Lower lobe of right lung (tissue), 2 donors: ENCODE measurements around the gene COX4I2. TPM values are rescaled to one million over a fixed set of nuclear protein-coding genes. Genes with fewer than 3 reads are reported as not detected.
"Not testable (repeated sequence)": the region's sequence is repeated elsewhere in the genome, so short reads cannot be mapped to it uniquely, and the experiment has no call there.

ENCODE experiments used
- ATAC-seq, 2 donors: fragments of 200-7000 bp; cut with Tn5 transposase; one replicate each; pipeline ENCODE4 v1.9.1; 2020 to 2022; ENCODE audit warnings: mild to moderate bottlenecking in 2 of 2, moderate library complexity in 2 of 2
- DNase-seq: peaks from one replicate; pipeline ENCODE4 v3.0.0-alpha.2; 2020
- H3K27ac ChIP-seq: fragments of 200-600 bp; one replicate; pipeline ENCODE4 v1.8.0; 2022
- H3K27me3 ChIP-seq: fragments of 200-600 bp; one replicate; pipeline ENCODE4 v1.8.0; 2022; ENCODE audit warnings: low read depth
- H3K36me3 ChIP-seq: fragments of 200-600 bp; one replicate; pipeline ENCODE4 v1.8.0; 2022; ENCODE audit warnings: mild to moderate bottlenecking
- H3K4me1 ChIP-seq: fragments of 200-600 bp; one replicate; pipeline ENCODE4 v1.8.0; 2022
- H3K4me3 ChIP-seq: fragments of 200-600 bp; one replicate; pipeline ENCODE4 v1.8.0; 2022; ENCODE audit warnings: mild to moderate bottlenecking
- H3K9me3 ChIP-seq: fragments of 200-600 bp; one replicate; pipeline ENCODE4 v1.8.0; 2022
- intact Hi-C: fragments of 100-400 bp; cut with DNase I; formaldehyde crosslinking; loops from one replicate; pipeline ENCODE4 v1.11.0; 2022
- total RNA-seq: library from RNA; stranded (reverse); fragmentation: NEBNext Ultra II Directional; extraction: Animal tissue kit (Norgen Biotek cat#: 25700); gene quantifications from one replicate; pipeline ENCODE4 v1.2.1, GENCODE V29; 2021
- TF ChIP-seq, protein P1 (sequence below): fragments of 200-600 bp; IDR thresholded peaks from one replicate; pipeline ENCODE4 v1.8.0; 2022; ENCODE audit warnings: antibody characterized with exemption, mild to moderate bottlenecking
- donor health status: DM: no; HTN: yes; CAD: no; lungs with severe emphysema.

Gene COX4I2
- total RNA-seq, 1 donor from 2014 or later = 17.1 TPM

GRCh38 chr20:31615416-31615815 is 22.3 kb upstream of the COX4I2 start:
- intact Hi-C loops = no loop called here
- no peaks in the 10 kb centered on the region for H3K27me3 ChIP-seq
- ATAC-seq (no peak), DNase-seq (no peak)
- H3K4me1 ChIP-seq = peaks cover 24% of the 10 kb centered on the region
- TF ChIP-seq, protein P1, sequence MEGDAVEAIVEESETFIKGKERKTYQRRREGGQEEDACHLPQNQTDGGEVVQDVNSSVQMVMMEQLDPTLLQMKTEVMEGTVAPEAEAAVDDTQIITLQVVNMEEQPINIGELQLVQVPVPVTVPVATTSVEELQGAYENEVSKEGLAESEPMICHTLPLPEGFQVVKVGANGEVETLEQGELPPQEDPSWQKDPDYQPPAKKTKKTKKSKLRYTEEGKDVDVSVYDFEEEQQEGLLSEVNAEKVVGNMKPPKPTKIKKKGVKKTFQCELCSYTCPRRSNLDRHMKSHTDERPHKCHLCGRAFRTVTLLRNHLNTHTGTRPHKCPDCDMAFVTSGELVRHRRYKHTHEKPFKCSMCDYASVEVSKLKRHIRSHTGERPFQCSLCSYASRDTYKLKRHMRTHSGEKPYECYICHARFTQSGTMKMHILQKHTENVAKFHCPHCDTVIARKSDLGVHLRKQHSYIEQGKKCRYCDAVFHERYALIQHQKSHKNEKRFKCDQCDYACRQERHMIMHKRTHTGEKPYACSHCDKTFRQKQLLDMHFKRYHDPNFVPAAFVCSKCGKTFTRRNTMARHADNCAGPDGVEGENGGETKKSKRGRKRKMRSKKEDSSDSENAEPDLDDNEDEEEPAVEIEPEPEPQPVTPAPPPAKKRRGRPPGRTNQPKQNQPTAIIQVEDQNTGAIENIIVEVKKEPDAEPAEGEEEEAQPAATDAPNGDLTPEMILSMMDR = no peak
- H3K36me3 ChIP-seq = no peaks in the 10 kb centered on the region
- H3K9me3 ChIP-seq = no peaks in the 10 kb centered on the region
- H3K27ac ChIP-seq = no peak overlapping the region
- H3K4me3 ChIP-seq = no peak overlapping the region

DNA sequence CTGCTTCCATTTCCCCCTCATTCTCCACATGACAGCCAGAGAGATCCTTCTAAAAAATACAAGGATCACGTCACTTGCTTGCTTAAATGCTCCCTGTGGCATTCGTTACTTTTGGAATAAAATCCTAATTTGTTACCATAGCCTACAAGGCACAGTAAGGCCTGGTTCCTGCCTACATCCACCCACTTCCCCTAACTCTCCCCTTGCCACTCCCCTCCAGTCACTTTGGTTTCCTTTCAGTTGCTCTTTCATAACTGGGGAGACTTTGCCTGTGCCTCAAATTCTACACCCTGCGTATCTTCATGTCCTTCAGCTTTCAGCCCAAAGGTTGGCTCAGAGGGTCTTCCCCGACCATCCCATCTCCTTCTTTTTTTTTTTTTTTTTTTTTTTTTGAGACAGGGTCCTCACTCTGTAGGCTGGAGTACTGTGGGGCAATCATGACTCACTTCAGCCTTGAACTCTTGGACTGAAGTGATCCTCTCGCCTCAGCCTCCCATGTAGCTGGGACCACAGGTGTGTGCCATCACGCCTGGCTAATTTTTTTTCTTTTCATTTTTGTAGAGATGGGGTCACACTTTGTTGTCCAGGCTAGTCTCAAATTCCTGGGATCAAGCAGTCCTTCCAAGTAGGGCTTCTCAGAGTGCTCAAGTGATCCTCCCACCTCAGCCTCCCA is 20.1 kb upstream of the COX4I2 start:
- no peak overlapping the region for H3K27ac ChIP-seq
- no peaks in the 10 kb centered on the region for H3K36me3 ChIP-seq
- H3K9me3 ChIP-seq = no peaks in the 10 kb centered on the region
- TF ChIP-seq, protein P1 = no peak
- DNase-seq = no peak
- H3K4me3 ChIP-seq = no peak overlapping the region
- ATAC-seq = no peak
- no peaks in the 10 kb centered on the region for H3K27me3 ChIP-seq
- intact Hi-C loops = no loop called here
- H3K4me1 ChIP-seq = peaks cover 3% of the 10 kb centered on the region

DNA sequence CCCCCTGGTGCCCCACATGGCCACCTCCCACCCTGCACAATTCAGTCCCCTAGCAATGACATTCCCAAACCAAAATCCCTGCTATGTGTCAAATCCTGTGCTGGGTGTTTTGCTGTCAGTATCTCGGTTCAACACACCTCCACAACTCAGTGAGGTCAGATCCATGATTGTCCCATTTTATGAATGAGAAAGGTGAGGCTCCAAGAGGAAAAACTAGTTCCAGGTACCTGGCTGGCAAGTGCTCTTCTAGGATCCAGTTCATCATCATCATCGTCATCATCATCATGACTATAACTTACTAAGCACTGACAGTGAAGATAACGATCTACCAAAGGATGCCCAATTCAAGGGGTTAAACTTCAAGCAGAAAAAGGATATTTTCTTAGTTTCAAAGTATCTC is 17.5 kb upstream of the COX4I2 start:
- Histone ChIP-seq H3K27me3 (no peaks in the 10 kb centered on the region), H3K9me3 (no peaks in the 10 kb centered on the region), H3K36me3 (no peaks in the 10 kb centered on the region), H3K4me1 (no peaks in the 10 kb centered on the region), H3K4me3 (no peak overlapping the region), H3K27ac (no peak overlapping the region)
- no peak for ATAC-seq
- DNase-seq = no peak
- TF ChIP-seq, protein P1 = no peak
- intact Hi-C loops = no loop called here

DNA sequence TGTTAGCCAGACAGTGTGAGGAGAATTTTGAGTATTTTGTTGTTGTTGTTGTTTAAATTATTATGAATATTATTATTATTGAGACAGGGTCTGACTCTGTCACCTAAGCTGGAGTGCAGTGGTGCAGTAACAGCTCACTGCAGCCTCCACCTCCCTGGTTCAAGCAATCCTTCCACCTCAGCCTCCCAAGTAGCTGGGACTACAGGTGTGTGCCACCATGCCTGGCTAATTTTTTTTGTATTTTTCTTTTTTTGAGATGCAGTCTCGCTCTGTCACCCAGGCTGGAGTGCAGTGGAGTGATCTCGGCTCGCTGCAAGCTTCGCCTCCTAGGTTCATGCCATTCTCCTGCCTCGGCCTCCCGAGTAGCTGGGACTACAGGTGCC is 14.6 kb upstream of the COX4I2 start:
- H3K9me3 ChIP-seq, DNase-seq, H3K27me3 ChIP-seq, H3K4me3 ChIP-seq, intact Hi-C loops, ATAC-seq, H3K36me3 ChIP-seq, H3K27ac ChIP-seq, H3K4me1 ChIP-seq: not testable (repeated sequence)

DNA sequence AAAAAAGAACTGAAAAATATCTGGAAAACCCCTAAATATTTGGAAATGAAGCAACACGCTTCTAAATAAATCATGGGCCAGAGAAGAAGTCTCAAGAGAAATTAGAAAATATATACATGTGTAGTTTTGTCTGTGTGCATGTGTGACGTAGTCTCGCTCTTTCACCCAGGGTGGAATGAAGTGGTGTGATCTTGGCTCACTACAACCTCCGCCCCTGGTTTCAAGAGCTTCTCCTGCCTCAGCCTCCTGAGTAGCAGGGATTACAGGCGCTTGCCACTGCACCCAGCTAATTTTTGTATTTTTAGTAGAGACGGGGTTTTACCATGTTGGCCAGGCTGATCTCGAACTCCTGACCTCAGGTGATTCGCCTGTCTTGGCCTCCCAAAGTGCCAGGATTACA is 11.2 kb upstream of the COX4I2 start:
- H3K9me3 ChIP-seq, H3K27me3 ChIP-seq, H3K27ac ChIP-seq, intact Hi-C loops, H3K36me3 ChIP-seq, DNase-seq, H3K4me3 ChIP-seq, H3K4me1 ChIP-seq: not testable (repeated sequence)
- peak in 1 of 2 donors; percentile 43 for ATAC-seq

DNA sequence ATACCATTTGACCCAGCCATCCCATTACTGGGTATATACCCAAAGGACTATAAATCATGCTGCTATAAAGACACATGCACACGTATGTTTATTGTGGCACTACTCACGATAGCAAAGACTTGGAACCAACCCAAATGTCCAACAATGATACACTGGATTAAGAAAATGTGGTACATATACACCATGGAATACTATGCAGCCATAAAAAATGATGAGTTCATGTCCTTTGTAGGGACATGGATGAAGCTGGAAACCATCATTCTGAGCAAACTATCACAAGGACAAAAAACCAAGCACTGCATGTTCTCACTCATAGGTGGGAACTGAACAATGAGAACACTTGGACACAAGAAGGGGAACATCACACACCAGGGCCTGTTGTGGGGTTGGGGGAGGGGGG is 9.7 kb upstream of the COX4I2 start:
- H3K27me3 ChIP-seq, intact Hi-C loops, H3K4me3 ChIP-seq, H3K9me3 ChIP-seq, H3K27ac ChIP-seq, ATAC-seq, DNase-seq, H3K36me3 ChIP-seq, H3K4me1 ChIP-seq: not testable (repeated sequence)

DNA sequence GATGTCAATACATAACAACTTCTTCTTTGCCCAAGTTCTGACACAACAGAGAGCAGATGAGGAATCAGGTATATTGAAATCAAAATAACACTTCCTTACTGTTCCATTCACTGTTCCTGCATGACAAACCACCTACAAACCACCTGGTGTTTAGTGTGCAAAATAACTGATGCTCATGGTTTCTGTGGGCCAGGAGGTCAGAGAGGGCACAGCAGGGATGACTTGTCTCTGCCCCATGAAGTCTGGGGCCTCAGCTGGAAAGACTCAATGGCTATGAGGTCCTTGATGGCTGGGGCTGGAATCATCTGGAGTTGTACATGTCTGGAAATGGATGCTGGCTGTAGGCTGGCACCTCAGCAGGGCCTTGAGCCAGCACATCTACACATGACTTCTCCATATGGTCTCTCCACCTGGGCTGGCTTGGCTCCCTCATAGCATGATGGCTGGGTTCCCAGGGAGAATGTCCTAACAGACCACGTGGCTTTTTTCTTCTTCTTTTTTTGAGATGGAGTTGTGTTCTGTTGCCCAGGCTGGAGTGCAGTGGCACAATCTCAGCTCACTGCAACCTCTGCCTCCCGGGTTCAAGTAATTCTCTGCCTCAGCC is 7.4 kb upstream of the COX4I2 start:
- no peak overlapping the region for H3K27ac ChIP-seq
- TF ChIP-seq, protein P1 = no peak
- no peaks in the 10 kb centered on the region for H3K36me3 ChIP-seq
- H3K27me3 ChIP-seq = no peaks in the 10 kb centered on the region
- no peak for ATAC-seq
- intact Hi-C loops = no loop called here
- no peak for DNase-seq
- no peak overlapping the region for H3K4me3 ChIP-seq
- peaks cover 5% of the 10 kb centered on the region for H3K4me1 ChIP-seq
- H3K9me3 ChIP-seq = no peaks in the 10 kb centered on the region
